Gastroesophageal sphincter (tissue), 3 donors: ENCODE measurements around the gene LIMS1.

Source experiments
- EP300 ChIP-seq: sonication (generic); formaldehyde crosslinking; IDR thresholded peaks from one replicate; pipeline ENCODE4 v1.6.1; 2017; ENCODE audit warnings: antibody characterized with exemption, mild to moderate bottlenecking
- POLR2A ChIP-seq, 2 donors: fragments of 450-650 bp; IDR thresholded peaks; one replicate each; pipeline ENCODE4 v1.6.1; 2017; ENCODE audit warnings: antibody characterized with exemption in 2 of 2, mild to moderate bottlenecking in 2 of 2, moderate library complexity in 1 of 2
- POLR2AphosphoS5 ChIP-seq: sonication (generic); formaldehyde crosslinking; IDR thresholded peaks from one replicate; pipeline ENCODE4 v1.6.1; 2017; ENCODE audit warnings: antibody characterized with exemption
- TF ChIP-seq, protein P1 (sequence below), 4 experiments: fragments of 200-600 bp in 2 of 4; fragments of 450-650 bp in 2 of 4; sonication (generic) in 1 of 4; IDR thresholded peaks; one replicate each; pipeline ENCODE4 v1.5.1; 2017 to 2019; ENCODE audit warnings: antibody characterized with exemption in 4 of 4, mild to moderate bottlenecking in 2 of 4, moderate library complexity in 2 of 4

DNA sequence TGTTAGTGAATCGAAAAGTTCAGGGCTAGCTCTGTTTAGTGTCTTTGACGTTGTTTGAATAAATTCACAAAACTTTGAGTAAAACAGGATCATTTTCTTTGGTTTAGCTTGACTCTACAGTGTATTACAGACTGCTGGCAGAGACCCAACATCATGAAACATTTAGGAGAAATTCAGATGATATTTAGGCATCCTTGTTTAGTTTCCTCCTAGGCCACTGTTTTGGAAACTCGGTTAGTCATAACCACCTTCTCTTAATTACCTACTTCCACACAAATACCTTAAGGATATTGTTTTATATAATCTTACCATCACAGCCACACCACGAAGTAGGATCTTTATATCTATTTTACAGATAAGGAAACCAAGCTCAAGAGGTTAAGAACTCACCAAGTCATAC lies 7.8 kb downstream of the LIMS1 start:
- TF ChIP-seq POLR2AphosphoS5 (no peak), POLR2A (IDR thresholded peaks at IDR 0.05) (no peak), EP300 (no peak)
- TF ChIP-seq, protein P1, sequence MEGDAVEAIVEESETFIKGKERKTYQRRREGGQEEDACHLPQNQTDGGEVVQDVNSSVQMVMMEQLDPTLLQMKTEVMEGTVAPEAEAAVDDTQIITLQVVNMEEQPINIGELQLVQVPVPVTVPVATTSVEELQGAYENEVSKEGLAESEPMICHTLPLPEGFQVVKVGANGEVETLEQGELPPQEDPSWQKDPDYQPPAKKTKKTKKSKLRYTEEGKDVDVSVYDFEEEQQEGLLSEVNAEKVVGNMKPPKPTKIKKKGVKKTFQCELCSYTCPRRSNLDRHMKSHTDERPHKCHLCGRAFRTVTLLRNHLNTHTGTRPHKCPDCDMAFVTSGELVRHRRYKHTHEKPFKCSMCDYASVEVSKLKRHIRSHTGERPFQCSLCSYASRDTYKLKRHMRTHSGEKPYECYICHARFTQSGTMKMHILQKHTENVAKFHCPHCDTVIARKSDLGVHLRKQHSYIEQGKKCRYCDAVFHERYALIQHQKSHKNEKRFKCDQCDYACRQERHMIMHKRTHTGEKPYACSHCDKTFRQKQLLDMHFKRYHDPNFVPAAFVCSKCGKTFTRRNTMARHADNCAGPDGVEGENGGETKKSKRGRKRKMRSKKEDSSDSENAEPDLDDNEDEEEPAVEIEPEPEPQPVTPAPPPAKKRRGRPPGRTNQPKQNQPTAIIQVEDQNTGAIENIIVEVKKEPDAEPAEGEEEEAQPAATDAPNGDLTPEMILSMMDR (IDR thresholded peaks at IDR 0.05) = no peak
